GM12891 (cell line): ENCODE measurements around the gene ICAM3.

Source experiments
- POLR2A ChIP-seq: IDR thresholded peaks from 2 replicates; pipeline ENCODE4 v1.6.1; 2011; ENCODE audit warnings: low read depth, low read length, control low read depth
- POLR2AphosphoS5 ChIP-seq: IDR thresholded peaks from 2 replicates; pipeline ENCODE4 v1.6.1; 2011; ENCODE audit warnings: low read depth, low read length, control low read depth
- POU2F2 ChIP-seq: IDR thresholded peaks from 2 replicates; pipeline ENCODE4 v1.6.1; 2011; ENCODE audit warnings: low read depth, mild to moderate bottlenecking, control low read depth, low read length, moderate library complexity
- SPI1 ChIP-seq: IDR thresholded peaks from 2 replicates; pipeline ENCODE4 v1.6.1; 2011; ENCODE audit warnings: low read depth, low read length, control low read depth
- TAF1 ChIP-seq: IDR thresholded peaks from 2 replicates; pipeline ENCODE4 v1.6.1; 2011; ENCODE audit warnings: low read depth, low read length, control low read depth

- TF ChIP-seq POLR2AphosphoS5 (no peak), POLR2A (no peak), TAF1 (no peak), POU2F2 (no peak), SPI1 (no peak)
These were observed 45.6 kb downstream of the ICAM3 start for GRCh38 chr19:10293637-10294367.
